ENCODE data around the gene HACD1.

HACD1 gene, protein sequence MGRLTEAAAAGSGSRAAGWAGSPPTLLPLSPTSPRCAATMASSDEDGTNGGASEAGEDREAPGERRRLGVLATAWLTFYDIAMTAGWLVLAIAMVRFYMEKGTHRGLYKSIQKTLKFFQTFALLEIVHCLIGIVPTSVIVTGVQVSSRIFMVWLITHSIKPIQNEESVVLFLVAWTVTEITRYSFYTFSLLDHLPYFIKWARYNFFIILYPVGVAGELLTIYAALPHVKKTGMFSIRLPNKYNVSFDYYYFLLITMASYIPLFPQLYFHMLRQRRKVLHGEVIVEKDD

GRCh38 chr10:17617031-17617911 is at the start of gene HACD1:
Gene HACD1, minus strand, starts transcription at chr10:17617374. Its CDS starts 35 bp downstream, at chr10:17617339.
- DNase-seq = no peak

GRCh38 chr10:17665747-17666146 is 48.6 kb upstream of the HACD1 start:
- DNase-seq = no peak

DNA sequence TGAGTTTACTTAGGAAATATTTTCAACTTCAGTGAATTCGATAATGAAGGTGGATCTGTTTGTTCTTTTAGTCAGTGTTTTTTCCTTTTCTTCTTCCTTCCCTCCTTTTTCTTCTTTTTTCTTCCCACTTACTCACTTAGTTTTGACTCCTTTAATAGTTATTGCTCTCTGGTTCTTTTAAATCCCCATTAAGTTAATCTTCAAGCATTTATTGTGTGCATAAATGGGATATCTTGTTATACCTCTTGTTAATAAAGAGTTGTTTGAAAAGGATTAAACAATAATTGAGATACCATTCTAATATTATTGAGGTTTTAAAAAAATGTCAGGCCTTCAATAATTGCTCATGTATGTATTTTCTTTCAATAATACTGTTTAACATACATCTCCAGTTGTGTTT is 46.3 kb upstream of the HACD1 start:
- DNase-seq = no peak

- DNase-seq = no peak
Observed at GRCh38 chr10:17662193-17663138, 45.3 kb upstream of the HACD1 start.

DNA sequence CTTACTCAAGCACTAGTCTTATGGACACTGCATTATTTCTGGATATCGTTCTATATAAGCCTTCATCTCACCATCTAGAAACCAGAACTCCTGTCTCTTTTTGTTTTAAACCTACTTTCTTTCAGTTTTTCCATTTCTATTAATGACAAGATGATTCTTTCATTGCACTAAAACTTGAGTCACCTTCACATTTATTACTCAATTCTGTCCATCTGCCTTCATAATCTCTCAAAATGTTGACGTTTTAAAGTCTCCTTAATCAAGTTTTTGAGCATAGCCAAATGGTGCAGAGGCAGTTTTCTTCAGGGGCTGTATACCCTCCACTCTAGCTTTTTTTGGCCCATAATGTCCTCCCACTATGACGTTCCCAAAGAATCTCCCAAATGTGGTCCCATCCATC is 44.3 kb upstream of the HACD1 start:
- DNase-seq = no peak

GRCh38 chr10:17660921-17661320 is 43.7 kb upstream of the HACD1 start:
- no peak for DNase-seq

GRCh38 chr10:17659365-17659764 is 42.2 kb upstream of the HACD1 start:
- DNase-seq = no peak

GRCh38 chr10:17657103-17657500 is 39.9 kb upstream of the HACD1 start:
- no peak for DNase-seq

DNA sequence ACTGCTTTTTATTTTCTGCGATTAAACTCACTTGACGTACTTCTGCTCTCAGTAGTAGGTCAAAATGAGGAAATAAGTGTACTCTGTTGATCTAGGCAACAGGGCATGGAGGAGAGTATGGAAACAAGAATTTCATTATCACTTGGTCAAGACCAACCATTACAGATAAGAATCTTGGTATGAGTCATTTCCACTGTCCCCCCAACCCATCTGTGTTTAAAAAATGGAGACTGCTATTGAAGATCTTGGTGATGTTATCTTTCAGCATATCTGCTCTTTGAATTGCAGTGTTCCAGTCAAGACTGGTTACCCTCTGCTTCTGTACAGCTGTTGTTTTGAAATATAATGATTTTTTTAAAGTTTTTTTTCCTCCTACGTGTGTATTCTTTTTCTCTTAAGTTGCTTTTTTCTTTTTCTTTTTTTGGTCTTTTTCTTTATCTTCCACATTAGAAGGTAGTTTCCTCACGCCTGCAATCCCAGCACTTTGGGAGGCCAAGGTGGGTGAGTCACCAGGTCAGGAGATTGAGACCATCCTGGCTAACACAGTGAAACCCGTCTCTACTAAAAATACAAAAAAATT is 38.5 kb upstream of the HACD1 start:
- no peak for DNase-seq

DNA sequence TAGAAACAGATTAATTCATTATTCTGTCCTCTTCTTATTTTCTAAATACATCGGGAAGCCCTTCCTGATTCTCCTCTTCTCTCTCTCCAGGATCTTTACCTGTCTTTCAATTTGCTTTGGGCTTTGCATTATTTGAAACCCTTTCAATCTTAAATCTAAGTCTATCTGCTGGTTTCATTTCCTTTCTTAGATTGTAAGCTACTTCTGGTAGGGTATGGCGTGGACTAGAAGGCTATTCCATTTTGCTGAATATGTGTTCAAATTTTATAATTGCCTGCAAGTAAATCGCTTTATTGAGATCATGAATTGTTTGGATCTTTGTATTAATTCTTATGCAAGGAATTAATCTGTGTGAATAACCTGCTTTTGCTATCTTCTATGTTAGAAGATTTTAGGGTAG is 37.8 kb upstream of the HACD1 start:
- no peak for DNase-seq

DNA sequence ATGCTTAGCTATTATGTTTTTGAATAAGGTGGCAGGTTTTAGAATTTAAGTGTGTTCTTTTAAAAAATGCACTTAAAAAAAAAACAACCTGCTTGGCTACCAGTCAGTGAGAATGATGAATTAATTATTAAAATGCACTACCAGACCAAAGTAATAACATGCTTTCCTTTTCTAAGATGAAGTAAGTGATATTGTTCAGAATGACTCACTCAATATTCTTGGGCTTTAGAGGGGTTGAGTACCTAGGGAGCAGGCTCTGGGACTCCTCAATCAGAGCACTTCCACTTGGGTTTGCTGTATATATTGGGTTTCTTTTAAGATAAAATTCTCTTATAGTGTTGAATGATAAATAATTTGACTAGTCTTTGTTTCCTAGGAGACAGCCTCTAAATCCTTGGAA is 35.4 kb upstream of the HACD1 start:
- no peak for DNase-seq

DNA sequence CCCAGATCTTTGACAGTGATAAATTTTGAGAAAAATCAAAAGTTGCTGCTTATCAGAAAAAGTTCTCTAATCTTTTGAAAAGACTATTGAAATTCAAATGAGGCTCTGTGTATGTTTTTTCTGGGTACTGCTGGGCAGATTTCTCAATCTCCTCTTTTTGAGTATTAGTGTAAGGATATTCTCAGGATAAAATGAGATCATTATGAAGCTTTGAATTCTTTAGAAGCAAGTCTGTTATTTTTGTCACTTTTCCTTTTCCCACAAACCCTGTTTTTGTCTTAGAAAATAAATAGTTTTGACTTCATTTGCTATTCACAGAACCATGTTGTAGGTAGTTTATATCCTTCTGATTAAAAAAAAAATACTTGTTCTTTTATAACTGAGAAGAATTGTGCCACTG is 34.7 kb upstream of the HACD1 start:
- no peak for DNase-seq

DNA sequence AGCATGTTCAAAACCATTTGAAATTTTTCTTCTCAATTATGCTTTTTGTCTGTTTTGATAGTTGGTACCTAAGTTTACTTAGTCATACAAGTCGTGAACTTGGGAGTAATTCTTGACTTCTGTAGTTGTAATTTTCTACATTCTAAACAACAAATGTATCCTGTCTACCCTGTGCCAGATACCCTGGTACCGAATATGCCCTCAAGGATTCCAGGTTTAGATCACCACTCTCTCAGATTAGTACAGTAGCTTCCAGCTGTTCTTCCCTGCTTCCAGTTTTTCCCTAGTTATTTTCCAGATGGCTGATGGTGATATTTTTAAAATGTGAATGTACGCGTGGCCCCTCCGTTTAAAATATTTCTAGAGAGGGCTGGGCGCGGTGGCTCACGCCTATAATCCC is 33.2 kb upstream of the HACD1 start:
- no peak for DNase-seq

- no peak for DNase-seq
Observed at GRCh38 chr10:17649836-17650235, 32.7 kb upstream of the HACD1 start.

- no peak for DNase-seq
Observed at GRCh38 chr10:17649052-17649451, 31.9 kb upstream of the HACD1 start.

GRCh38 chr10:17648243-17649035 is 31.3 kb upstream of the HACD1 start:
- no peak for DNase-seq

- no peak for DNase-seq
Observed at GRCh38 chr10:17647326-17647725, 30.2 kb upstream of the HACD1 start.

DNA sequence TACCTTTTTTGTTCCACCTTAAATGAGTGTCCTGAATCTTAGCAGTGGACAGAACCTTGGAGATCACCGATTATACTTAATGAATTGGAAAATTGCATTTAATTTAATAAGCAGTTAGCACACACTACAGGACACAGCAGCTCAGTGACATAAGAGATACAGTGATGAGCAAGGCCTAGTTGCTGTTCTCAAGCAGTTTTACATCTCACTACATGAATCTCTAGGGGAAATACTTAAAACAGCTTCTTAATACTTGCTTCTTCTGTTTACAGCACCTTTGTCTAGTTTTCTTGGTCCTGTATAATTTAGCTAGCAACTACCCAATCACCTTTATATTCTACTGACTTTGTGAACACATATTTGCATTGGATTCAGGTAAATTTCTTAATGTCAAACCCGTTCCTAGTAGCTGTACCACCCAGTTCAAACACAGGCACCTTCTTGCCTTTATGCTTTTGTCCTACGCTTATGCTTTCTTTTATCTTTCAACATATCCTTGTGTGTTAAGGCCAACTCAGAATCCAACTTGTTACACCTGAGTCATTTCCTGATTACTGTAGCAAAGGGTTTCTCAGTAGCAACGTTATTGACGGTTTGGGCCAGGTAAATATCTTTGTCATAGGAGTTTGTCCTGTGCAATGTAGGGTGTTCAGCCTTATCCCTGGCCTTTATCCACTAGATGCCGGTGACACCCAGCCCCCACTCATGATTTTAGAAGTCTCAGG is 28.6 kb upstream of the HACD1 start:
- no peak for DNase-seq

GRCh38 chr10:17644485-17644943 is 27.3 kb upstream of the HACD1 start:
- DNase-seq = no peak

- DNase-seq = peak; percentile 61
Observed at GRCh38 chr10:17643755-17644484, 26.7 kb upstream of the HACD1 start, which contains the start of gene STAM. Gene STAM, plus strand, starts transcription at chr10:17644151. Its CDS starts 189 bp downstream, at chr10:17644340.
